VCaP (cell line): ENCODE results near the gene HOPX.
"Not testable (repeated sequence)": the region's sequence is repeated elsewhere in the genome, so short reads cannot be mapped to it uniquely, and the experiment has no call there.

Experiments
- H3K27ac ChIP-seq: fragments of 450-650 bp; 2 replicates; pipeline ENCODE4 v1.5.1; 2017
- TF ChIP-seq, protein P1 (sequence below): fragments of 450-650 bp; conservative IDR thresholded peaks from 2 replicates; pipeline ENCODE4 v1.5.1; 2017; ENCODE audit warnings: mild to moderate bottlenecking, moderate library complexity

The HOPX gene

GRCh38 chr4:56698329-56698728, 17.2 kb upstream of the HOPX start:
- no peak overlapping the region for H3K27ac ChIP-seq
- TF ChIP-seq, protein P1, sequence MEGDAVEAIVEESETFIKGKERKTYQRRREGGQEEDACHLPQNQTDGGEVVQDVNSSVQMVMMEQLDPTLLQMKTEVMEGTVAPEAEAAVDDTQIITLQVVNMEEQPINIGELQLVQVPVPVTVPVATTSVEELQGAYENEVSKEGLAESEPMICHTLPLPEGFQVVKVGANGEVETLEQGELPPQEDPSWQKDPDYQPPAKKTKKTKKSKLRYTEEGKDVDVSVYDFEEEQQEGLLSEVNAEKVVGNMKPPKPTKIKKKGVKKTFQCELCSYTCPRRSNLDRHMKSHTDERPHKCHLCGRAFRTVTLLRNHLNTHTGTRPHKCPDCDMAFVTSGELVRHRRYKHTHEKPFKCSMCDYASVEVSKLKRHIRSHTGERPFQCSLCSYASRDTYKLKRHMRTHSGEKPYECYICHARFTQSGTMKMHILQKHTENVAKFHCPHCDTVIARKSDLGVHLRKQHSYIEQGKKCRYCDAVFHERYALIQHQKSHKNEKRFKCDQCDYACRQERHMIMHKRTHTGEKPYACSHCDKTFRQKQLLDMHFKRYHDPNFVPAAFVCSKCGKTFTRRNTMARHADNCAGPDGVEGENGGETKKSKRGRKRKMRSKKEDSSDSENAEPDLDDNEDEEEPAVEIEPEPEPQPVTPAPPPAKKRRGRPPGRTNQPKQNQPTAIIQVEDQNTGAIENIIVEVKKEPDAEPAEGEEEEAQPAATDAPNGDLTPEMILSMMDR, result no peak

GRCh38 chr4:56696056-56696455, 15.0 kb upstream of the HOPX start:
- H3K27ac ChIP-seq, result no peak overlapping the region
- TF ChIP-seq, protein P1, result no peak

GRCh38 chr4:56693476-56693875, 12.4 kb upstream of the HOPX start:
- H3K27ac ChIP-seq, result not testable (repeated sequence)

- H3K27ac ChIP-seq, result no peak overlapping the region
- TF ChIP-seq, protein P1, result no peak
Observed at GRCh38 chr4:56692576-56692975, 11.5 kb upstream of the HOPX start.

GRCh38 chr4:56691425-56691824, 10.3 kb upstream of the HOPX start:
- TF ChIP-seq, protein P1, result no peak

DNA sequence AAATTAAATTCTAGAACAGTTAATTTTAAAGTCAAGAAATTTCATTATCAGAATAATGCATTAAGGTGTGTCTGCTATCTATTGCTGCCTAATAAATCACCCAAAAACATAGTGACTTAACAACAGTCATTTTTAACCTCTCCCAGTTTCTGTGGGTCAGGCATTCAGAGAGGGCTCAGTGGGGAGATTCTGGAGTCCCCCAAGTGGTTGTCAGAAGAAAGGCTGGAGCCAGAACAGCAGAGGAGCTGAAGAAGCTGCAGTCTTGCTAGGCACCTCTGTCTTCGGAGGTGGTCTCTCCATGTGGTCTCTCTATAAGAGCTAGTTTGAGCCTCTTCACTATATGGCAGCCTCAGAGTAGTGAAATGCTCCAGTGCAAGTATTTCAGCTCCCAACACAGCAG, 9.3 kb upstream of the HOPX start:
- TF ChIP-seq, protein P1, result no peak
- H3K27ac ChIP-seq, result no peak overlapping the region

More at GRCh38 chr4:56691425-56691824, 10.3 kb upstream of the HOPX start:
- H3K27ac ChIP-seq, result no peak overlapping the region

DNA sequence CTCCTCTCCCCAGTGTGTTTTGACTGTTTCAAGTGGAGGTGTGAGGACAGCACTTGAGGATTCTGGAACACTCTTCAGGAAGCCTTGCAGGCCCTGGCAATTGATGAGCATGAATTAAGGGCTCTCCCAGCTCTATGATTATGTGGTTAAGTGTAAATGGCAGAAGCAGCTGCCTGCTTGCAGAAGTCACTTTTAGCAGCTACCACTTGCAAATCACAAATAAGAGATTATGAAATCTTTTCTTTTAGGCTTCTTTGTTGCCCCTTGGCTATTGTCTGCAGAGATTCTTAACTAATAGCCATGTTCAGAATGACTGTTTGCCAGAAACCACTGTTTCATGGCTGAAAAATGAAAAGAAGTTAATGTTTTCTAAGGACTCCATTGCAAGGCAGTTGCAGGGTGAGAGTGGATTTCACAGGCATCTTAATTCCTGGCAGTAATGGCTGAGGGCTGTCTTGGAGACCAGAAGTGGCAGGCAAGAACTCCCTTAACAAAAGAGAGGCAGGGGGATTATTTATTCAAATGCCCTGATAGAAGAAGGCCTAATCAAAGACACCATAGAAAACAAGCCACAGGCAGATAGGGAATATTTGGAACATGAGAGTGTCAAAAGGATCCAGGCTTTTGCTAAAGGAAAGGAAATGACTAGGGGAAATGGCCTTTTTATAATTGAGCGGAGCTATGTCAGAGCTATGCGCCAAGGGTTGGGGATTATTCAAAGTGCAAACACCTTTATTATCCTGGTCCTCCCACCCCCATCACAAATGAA, 8.3 kb upstream of the HOPX start:
- no peak overlapping the region for H3K27ac ChIP-seq
- TF ChIP-seq, protein P1, result no peak

DNA sequence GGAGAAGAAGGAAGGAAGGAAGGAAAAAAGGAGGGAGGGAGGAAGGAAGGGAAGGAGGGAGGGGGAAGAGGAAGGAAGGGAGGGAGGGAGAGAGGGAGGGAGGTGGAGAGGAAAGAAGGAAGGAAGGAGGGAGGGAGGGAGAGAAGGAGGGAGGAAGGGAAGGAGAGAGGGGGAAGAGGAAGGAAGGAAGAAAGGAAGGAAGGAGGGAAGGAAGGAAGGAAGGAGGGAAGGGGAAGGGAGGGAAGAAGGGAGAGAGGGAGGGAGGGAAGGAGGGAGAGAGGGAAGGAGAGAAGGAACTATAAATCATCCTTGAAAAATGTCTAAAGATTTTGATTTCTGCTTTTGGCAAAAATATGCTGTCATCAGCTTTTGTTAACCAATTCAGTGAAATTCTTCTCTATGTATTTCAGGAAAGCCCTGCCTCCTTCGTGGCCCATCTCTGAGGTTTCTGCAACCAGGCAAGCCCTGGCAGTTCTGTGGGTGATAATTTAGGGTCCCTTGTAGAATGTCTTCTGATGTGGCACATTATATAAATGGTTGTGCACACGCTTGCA, 7.1 kb upstream of the HOPX start:
- H3K27ac ChIP-seq, result no peak overlapping the region
- TF ChIP-seq, protein P1, result no peak
